ENCODE data around the gene CLCNKA.
A peak's percentile ranks its signal among the peaks of the same experiment; 100 is the strongest.
"Not testable (repeated sequence)": the region's sequence is repeated elsewhere in the genome, so short reads cannot be mapped to it uniquely, and the experiment has no call there.

CLCNKA gene

DNA sequence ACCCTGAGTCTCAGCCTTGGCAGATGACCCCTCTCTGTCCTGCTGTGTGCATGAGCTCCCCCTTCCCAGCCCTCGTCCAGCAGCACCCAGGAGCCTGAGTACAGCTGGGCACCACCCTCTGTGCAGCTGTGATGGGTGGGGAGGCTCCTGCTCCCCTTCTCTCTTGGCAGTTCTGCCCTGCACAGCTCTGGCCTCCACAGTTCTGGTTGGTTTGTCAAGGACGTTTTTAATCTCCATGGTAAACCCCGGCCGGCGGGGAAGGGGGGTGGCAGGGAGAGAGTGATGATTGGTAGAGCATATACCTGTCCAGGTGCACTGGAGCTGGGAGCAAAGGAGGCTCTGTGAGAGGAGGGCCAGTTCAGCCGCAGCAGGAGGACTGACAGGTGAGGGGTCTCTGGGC is at the start of gene CLCNKA:
CLCNKA (plus strand) TSS at position 356 of the 400 bp plus-strand sequence. CDS start 584 bp downstream, outside the sequence.
- TF ChIP-seq CTCF (IDR thresholded peaks at IDR 0.05) (no peak), ZFX (IDR thresholded peaks at IDR 0.05; ENCODE audit: borderline replicate concordance) (no peak)
- no peak within 1 kb of the TSS for H3K27ac ChIP-seq

DNA sequence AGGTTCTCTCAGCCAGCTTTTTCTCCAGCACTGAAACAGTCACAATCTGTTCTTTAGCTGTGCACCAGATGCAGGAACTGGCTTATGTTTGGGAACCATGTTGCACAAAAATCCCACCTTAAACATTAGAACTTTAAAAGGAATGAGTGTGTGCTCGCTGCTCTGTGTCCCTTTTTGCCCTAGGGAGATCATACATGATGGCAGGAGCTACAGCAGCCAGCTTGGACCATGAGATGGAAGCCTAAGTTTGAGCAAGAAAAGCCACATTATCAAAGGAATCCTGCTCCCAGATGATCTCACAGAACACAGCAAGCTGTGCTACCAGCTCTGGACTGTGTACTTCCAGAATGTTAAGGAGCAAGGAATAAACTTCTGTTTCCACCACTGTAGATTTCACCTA is 49.4 kb upstream of the CLCNKA start:
- TF ChIP-seq CTCF (IDR thresholded peaks at IDR 0.05) (no peak), ZFX (IDR thresholded peaks at IDR 0.05; ENCODE audit: borderline replicate concordance) (no peak)
- H3K27ac ChIP-seq = no peak overlapping the region

DNA sequence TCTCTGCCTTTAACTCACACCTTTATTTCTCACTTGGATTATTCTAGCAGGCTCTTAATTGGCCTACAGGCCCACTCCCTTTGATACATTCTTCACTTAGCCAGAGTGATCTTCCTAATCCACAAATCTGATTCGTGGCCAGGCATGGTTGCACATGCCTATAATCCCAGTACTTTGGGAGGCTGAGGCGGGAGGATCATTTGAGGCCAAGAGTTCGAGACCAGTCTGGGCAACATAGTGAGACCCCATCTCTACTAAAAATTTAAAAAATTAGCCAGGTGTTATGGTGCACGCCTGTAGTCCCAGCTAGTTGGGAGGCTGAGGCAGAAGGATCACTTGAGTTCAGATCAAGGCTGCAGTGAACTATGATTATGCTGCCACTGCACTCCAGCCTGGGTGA is 48.1 kb upstream of the CLCNKA start:
- no peak overlapping the region for H3K27ac ChIP-seq
- TF ChIP-seq ZFX (IDR thresholded peaks at IDR 0.05; ENCODE audit: borderline replicate concordance) = no peak
- no peak for TF ChIP-seq CTCF (IDR thresholded peaks at IDR 0.05)

GRCh38 chr1:15974855-15975254 is 47.0 kb upstream of the CLCNKA start:
- no peak for TF ChIP-seq ZFX (IDR thresholded peaks at IDR 0.05; ENCODE audit: borderline replicate concordance)
- TF ChIP-seq CTCF (IDR thresholded peaks at IDR 0.05) = no peak
- H3K27ac ChIP-seq = peak overlapping the region; percentile 58

DNA sequence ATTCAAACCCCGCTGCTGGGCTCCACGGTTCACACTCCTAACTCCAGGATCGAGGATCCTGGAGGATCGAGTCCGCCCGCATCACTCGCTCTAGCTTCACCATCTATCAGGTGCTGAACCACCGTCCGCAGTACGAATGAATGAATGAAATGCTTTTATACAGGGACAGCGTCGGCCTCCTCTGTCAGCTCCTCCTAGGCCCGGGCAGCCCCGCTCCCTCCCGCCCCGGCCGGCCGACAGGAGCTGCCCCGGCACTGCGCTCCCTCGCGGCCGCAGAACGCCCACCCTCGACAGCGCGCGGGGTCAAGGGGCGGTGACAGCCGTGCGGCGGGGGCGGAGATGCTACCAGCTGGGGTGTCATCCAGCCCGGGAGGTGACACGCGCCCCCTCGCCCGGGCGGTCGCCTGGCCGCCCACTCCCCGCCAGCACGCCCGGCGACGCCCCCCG is 46.5 kb upstream of the CLCNKA start:
- TF ChIP-seq ZFX (IDR thresholded peaks at IDR 0.05; ENCODE audit: borderline replicate concordance) (no peak), CTCF (IDR thresholded peaks at IDR 0.05) (peak; percentile 35)
- peak overlapping the region; percentile 58 for H3K27ac ChIP-seq

DNA sequence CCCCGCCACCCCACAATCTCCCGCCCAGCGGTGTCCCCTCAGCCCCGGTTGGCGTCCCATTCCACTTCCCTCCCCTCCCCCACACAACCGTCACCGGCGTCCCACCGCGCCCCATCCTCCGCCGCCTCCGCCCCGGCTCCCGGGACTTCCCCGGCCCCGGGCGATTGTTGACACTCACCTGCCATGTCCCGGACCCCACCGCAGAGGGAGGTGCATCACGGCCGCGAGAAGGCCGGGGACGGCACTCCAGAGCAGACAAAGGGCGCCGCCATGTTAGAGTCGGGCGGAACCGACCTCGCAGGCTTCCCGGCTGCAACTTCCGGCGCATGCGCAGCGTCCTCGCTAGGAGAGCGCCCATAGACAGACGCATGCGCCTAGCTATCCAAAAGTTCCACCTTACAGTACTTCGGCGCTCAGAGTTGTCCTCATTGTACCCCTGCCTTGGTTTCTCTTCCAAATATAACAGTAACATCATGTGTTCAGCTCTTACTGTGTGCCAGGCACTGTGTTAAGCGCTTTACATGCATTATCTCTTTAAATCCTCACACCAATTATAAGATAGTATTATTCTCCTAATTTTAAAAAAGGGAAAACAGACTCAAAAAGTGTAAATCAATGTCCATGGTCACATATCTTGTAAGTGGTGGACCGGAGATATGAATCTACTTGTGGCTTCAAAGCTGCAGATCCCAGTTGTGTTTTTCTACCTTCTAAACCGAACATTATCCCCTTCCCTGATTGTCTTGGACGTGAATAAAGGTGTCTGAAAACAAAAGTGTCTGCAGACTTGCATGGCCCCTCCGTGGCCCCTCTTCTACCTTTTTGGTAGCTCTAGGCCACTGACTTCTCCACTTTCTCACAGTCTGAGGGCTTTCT is 45.8 kb upstream of the CLCNKA start, which contains the start of gene ZBTB17:
ZBTB17 (minus strand) TSS at position 297 of the 876 bp plus-strand sequence. CDS start 27,606 bp downstream, outside the sequence.
- no peak for TF ChIP-seq ZFX (IDR thresholded peaks at IDR 0.05; ENCODE audit: borderline replicate concordance)
- no peak; the same call in 1 of the 2 replicates for TF ChIP-seq CTCF (IDR thresholded peaks at IDR 0.05)
- peak within 1 kb of the TSS; percentile 58 for H3K27ac ChIP-seq

DNA sequence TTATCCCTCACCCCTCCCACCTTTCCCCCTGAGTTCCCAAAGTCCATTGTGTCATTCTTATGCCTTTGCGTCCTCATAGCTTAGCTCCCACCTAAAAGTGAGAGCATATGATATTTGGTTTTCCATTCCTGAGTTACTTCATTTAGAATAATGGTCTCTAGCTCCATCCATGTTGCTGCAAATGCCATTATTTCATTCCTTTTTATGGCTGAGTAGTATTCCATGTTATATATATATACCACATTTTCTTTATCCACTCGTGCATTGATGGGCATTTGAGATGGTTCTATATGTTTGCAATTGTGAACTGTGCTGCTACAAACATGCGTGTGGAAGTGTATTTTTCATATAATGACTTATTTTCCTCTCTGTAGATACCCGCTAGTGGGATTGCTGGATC is 43.9 kb upstream of the CLCNKA start:
- H3K27ac ChIP-seq = not testable (repeated sequence)
